IPS DF 19.7 (cell line): Measurements from ENCODE around the gene PCCA.
"Not testable (repeated sequence)": the region's sequence is repeated elsewhere in the genome, so short reads cannot be mapped to it uniquely, and the experiment has no call there.

ENCODE experiments used
- DNase-seq: peaks from one replicate; pipeline ENCODE4 v3.0.0-alpha.2; 2013; ENCODE audit warnings: low read depth, low spot score

Gene PCCA

GRCh38 chr13:100524688-100525087 lies 435.8 kb downstream of the PCCA start:
- not testable (repeated sequence) for DNase-seq

- no peak for DNase-seq
These were observed 436.8 kb downstream of the PCCA start for GRCh38 chr13:100525453-100526317.

- DNase-seq, result no peak
These were observed 437.6 kb downstream of the PCCA start for GRCh38 chr13:100526318-100527000.

DNA sequence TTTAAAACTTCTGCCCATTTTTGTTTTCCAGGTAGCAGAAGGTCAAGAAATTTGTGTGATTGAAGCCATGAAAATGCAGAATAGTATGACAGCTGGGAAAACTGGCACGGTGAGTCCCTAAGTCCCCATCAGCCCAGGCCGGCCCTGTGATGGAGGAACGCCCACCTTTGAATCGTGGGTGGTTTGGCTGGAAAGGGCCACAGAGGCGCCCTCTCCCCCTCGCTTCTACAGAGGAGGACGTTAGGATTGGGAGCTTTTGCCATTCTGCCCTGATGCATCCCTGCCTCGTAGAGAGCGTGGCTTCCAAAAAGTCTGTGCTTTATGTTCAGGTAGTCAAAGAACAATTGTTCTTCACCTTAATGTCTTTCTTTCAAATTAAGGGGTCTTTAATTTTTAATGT lies 438.8 kb downstream of the PCCA start:
- no peak for DNase-seq

DNA sequence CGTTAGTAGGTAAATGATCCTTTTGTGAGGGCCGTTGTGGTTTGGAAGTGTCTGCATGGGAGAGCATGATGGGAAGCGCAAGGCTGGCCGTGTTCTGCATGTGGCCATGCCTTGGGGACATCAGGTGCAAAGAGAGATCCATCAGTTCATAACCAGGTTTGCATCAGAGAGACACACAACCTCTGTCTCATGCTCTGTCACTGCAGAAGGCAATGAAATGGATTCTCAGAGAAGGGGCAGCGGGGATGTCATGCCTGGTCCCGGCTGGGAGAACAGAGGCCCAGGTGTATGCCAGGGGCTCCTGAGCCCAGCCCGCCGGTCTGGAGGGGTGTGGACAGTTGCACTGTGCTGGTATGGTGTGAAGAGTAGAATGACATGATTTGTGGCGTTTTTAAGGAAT lies 439.5 kb downstream of the PCCA start:
- no peak for DNase-seq

- DNase-seq, result no peak
These were observed 439.9 kb downstream of the PCCA start for GRCh38 chr13:100528820-100529219.

- no peak for DNase-seq
These were observed 440.9 kb downstream of the PCCA start for GRCh38 chr13:100529666-100530377.

- DNase-seq, result no peak
These were observed 441.8 kb downstream of the PCCA start for GRCh38 chr13:100530671-100531213.

DNA sequence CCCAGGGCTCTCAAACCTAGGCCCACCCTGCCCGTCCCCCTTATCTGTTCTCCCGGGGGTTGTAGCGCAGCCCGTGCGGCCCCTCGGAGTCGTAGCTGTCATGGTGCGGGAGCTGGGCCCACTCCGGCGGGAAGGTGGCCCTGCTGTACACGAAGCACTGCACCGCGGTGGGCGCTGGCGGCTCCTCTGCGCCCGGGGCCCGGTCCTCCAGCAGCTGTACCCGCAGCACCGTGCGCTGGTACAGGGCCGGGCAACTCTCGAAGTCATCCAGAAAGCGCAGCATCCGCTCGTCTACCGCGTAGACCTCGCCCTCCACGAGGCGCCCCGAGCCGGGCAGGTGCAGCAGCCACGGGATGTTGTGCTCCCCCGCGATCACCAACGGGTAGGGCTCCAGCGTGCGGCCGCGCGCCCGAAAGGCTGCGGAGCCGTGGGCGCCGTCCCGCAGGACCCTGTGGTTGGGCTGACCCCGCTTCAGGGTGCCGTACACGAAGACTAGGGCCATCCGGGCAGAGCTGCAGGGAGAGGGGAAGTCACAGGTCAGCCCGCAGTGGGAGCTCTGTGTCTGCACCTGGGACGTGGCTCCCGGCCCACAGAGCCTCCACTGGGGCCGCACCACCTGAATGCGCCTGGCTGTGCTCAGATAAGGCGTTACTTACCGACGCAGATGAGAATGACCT lies 443.3 kb downstream of the PCCA start:
- DNase-seq, result no peak

DNA sequence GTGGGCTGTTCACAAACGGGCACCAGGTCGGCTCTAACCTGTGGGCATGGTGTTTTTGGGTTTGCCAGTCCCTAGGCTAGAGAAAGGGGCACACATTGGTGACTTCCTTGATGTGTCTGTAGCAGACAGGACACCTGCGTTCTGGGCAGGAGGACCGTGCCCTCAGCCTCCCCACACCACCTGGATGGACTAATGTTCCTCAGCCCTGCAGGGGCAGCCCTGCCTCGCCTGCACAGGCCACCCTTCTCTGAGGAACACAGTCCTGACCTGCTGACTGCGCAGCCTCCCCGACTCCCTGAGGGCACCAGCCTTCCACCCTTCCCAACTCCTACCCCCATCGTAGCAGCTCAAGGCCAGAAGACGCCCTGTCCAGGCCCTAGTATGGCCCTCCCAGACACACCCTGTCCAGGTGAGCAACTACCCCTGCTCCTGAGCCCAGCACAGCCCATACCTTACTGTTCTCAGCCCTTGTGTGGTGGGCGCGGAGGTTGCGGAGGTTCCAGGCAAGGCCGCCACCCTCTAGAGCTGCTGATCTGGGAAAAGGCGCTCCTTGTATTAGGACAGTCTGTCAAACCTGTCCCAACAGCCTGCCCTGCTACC lies 444.0 kb downstream of the PCCA start:
- no peak for DNase-seq

DNA sequence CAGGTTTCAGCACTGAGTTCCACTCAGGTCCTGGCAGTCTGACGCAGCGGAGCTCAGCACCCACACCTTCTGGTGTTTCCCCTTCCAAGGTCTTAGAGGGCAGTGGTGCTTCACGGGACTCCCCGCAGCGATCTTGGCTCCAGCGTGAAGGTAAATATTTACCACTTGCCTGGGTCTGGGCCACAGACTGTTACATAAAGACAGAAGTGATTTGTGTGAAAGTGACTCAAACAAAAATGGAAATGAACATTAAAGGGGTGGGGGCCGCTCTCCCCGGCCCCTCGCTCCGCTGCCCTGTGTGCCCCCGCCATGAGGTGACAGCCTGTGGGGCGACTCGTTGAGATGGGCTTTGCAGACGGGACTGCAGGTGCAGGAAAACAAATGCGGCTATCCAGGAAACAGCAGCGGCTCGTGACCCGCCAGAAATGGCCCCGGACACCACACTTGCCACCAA lies 444.7 kb downstream of the PCCA start:
- DNase-seq, result no peak

DNA sequence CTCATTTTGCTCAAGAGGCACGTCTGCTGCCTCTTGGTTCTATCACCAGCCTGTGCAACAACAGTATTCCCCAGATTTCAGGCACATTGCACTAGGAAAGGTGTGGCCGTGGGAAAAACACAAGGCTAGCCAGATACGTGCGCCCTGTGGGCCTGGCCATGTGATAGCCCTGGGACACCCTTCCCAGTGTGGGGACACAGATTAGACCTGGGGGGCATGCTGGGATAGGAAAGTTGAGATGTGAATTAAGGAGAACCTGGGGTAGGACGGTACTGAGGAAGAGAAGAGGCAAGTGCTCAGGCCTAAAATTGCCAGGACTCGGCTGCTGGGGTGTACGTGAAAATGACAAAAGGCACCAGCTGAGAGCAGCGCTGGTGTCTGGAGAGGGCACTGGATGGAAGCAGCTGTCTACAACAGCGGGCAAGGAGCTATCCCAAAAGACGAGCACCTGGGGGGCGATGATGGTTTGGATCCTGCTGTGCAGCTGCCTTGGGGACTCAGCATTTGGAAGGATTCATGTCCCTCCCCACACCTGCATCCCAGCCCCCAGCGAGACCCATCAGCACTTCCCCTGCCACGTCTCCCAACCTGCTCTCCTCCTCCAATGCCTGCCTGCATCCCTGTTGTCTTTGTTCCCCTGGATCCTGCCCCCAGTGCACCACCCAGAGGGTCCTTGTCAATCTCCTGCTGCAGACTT lies 445.4 kb downstream of the PCCA start:
- DNase-seq, result no peak

GRCh38 chr13:100534911-100535310 lies 446.0 kb downstream of the PCCA start:
- no peak for DNase-seq

- no peak for DNase-seq
These were observed 446.7 kb downstream of the PCCA start for GRCh38 chr13:100535426-100536135.

GRCh38 chr13:100536643-100537180 lies 447.8 kb downstream of the PCCA start:
- no peak for DNase-seq

DNA sequence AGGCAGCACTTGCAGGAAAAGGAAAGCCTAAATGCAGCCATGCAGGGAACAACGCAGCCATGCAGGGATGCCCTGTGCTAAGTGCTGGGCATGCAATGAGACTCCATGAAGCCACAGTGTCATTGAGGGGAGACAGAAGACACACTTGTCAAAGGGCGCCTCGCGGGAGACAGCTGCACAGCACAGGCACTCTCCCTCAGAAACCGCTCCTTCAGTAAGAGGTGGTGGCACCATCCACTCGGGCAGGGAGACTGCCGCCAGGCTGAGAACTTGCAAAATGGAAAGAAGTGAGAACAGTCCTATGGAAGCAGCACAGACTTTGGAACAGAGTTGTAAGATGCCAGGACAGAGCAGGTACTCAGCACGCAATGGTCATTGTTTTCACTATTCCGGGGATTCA lies 448.6 kb downstream of the PCCA start:
- DNase-seq, result no peak

- DNase-seq, result no peak
These were observed 449.1 kb downstream of the PCCA start for GRCh38 chr13:100537951-100538462.

- DNase-seq, result no peak
These were observed 451.7 kb downstream of the PCCA start for GRCh38 chr13:100540621-100541020.
